Colonic mucosa (tissue), 4 donors: ENCODE measurements around the gene FRMD1. TPM values are rescaled to one million over a fixed set of nuclear protein-coding genes. Genes with fewer than 3 reads are reported as not detected.

ENCODE experiments used
- DNase-seq: peaks from one replicate; pipeline ENCODE4 v3.0.0-alpha.2; 2020
- H3K27ac ChIP-seq: fragments of 200-600 bp; one replicate; pipeline ENCODE4 v1.8.0; 2021
- H3K27me3 ChIP-seq: fragments of 200-600 bp; one replicate; pipeline ENCODE4 v1.8.0; 2021
- H3K36me3 ChIP-seq: fragments of 200-600 bp; one replicate; pipeline ENCODE4 v1.8.0; 2021
- H3K4me1 ChIP-seq: fragments of 200-600 bp; one replicate; pipeline ENCODE4 v1.8.0; 2021; ENCODE audit warnings: mild to moderate bottlenecking
- H3K4me3 ChIP-seq: fragments of 200-600 bp; one replicate; pipeline ENCODE4 v1.8.0; 2021
- H3K9ac ChIP-seq, 2 donors: one replicate each; pipeline ENCODE4 v1.7.0; 2013; ENCODE audit warnings: control low read depth in 2 of 2, low read depth in 2 of 2, low read length in 2 of 2
- H3K9me3 ChIP-seq: fragments of 200-600 bp; one replicate; pipeline ENCODE4 v1.8.0; 2021
- intact Hi-C: fragments of 100-400 bp; cut with DNase I; formaldehyde crosslinking; loops from one replicate; pipeline ENCODE4 v1.14.1; 2022
- total RNA-seq, 2 donors: library from RNA; stranded (reverse); fragmentation: NEBNext Ultra II Directional in 1 of 2; extraction: Animal tissue kit (Norgen Biotek cat#: 25700) in 1 of 2; gene quantifications; one replicate each; pipeline ENCODE4 v1.2.1, GENCODE V29; 2021
- TF ChIP-seq, protein P1 (sequence below): fragments of 200-600 bp; IDR thresholded peaks from one replicate; pipeline ENCODE4 v1.8.0; 2022; ENCODE audit warnings: antibody characterized with exemption, mild to moderate bottlenecking
- donor health status: healthy.
- donor health status: DM: no; HTN: no; CAD: no.
- donor health status: DM: no; HTN: no; CAD: no.

The FRMD1 gene
- total RNA-seq, 2 donors from 2014 or later, result 2.3 to 21.0 TPM

DNA sequence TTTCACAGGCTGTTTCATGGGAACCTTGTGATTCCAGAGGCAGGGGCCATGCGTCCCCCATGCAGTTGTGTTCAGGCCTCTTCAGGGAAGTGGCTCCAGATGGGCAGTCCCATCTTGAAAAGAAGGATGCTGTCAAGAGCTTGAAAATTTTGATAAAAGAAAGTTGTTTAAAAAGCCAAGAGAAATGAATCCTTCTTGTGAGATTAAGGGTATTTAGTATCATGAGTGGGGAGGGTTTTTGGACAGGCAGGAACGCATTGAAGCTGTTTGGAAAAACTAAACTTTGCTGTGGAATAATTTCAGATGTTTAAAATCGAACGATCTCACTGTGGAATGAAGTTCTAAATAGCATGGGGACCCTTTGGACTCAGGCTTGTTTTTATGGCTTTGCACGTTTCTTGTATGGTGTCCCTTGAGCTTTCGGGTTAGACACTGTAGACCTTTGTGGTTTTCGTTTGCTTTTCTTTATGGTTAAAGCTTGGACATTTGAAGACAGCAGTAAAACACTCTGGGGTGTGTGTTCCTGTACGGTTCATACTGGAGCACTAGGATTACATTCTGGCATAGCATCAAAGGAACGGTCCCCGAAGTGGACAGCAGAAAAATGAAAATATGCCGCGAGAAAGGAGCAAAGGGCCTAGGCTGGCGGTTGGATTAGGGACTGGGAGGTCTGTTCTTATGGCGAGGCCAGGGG lies 63.4 kb downstream of the FRMD1 start:
- Histone ChIP-seq H3K9me3 (no peaks in the 10 kb centered on the region), H3K27ac (no peak overlapping the region), H3K36me3 (no peaks in the 10 kb centered on the region), H3K27me3 (no peaks in the 10 kb centered on the region), H3K9ac (peak overlapping the region in 1 of 2 donors; percentile 34), H3K4me1 (no peaks in the 10 kb centered on the region), H3K4me3 (no peak overlapping the region)
- DNase-seq, result peak; percentile 26
- intact Hi-C loops, result no loop called here
- TF ChIP-seq, protein P1, sequence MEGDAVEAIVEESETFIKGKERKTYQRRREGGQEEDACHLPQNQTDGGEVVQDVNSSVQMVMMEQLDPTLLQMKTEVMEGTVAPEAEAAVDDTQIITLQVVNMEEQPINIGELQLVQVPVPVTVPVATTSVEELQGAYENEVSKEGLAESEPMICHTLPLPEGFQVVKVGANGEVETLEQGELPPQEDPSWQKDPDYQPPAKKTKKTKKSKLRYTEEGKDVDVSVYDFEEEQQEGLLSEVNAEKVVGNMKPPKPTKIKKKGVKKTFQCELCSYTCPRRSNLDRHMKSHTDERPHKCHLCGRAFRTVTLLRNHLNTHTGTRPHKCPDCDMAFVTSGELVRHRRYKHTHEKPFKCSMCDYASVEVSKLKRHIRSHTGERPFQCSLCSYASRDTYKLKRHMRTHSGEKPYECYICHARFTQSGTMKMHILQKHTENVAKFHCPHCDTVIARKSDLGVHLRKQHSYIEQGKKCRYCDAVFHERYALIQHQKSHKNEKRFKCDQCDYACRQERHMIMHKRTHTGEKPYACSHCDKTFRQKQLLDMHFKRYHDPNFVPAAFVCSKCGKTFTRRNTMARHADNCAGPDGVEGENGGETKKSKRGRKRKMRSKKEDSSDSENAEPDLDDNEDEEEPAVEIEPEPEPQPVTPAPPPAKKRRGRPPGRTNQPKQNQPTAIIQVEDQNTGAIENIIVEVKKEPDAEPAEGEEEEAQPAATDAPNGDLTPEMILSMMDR, result no peak

DNA sequence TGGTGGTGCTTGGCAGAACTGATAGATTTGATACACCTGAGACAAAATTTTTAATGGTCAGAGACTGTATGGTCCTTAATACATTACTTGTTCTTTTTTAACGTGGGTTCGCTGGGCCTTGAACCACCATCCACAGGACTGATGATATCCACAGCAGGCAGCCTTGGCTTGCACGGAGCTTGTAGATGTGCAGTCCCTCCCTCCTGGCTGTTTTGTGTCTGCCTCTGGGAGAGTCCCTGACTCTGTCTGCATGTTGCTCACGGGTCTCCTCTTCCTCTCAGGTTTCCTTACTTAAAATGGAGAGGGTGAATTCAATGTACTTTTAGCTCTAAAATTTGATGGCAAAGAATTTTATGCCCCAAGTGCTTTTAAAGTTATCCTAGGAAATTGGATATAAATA lies 64.0 kb downstream of the FRMD1 start:
- Histone ChIP-seq H3K4me3 (no peak overlapping the region), H3K9me3 (no peaks in the 10 kb centered on the region), H3K27me3 (no peaks in the 10 kb centered on the region), H3K4me1 (no peaks in the 10 kb centered on the region), H3K9ac (no peak overlapping the region), H3K36me3 (no peaks in the 10 kb centered on the region), H3K27ac (no peak overlapping the region)
- intact Hi-C loops, result no loop called here
- peak; percentile 16 for DNase-seq
- TF ChIP-seq, protein P1, result no peak

DNA sequence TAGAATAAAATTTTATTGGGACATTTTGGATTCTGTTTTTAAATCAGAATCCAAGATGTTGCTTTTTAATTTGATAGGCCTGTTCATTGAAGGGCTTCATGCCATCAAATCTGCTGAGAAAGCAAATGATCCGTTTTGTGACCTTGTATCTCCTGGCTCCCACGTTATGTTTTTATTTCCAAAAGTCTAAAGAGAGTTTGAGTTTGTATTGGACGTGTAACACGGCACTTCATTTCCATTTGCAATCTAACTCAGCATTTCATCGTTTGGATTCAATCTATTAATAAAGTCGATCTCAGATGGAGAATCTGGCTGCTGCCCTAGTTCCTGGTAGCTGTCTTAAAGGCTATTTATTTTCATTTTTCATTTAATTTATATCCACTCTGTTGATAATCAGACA lies 64.6 kb downstream of the FRMD1 start:
- Histone ChIP-seq H3K9me3 (no peaks in the 10 kb centered on the region), H3K9ac (no peak overlapping the region), H3K27me3 (no peaks in the 10 kb centered on the region), H3K4me1 (no peaks in the 10 kb centered on the region), H3K27ac (no peak overlapping the region), H3K4me3 (no peak overlapping the region), H3K36me3 (no peaks in the 10 kb centered on the region)
- intact Hi-C loops, result no loop called here
- TF ChIP-seq, protein P1, result no peak
- DNase-seq, result peak; percentile 11

DNA sequence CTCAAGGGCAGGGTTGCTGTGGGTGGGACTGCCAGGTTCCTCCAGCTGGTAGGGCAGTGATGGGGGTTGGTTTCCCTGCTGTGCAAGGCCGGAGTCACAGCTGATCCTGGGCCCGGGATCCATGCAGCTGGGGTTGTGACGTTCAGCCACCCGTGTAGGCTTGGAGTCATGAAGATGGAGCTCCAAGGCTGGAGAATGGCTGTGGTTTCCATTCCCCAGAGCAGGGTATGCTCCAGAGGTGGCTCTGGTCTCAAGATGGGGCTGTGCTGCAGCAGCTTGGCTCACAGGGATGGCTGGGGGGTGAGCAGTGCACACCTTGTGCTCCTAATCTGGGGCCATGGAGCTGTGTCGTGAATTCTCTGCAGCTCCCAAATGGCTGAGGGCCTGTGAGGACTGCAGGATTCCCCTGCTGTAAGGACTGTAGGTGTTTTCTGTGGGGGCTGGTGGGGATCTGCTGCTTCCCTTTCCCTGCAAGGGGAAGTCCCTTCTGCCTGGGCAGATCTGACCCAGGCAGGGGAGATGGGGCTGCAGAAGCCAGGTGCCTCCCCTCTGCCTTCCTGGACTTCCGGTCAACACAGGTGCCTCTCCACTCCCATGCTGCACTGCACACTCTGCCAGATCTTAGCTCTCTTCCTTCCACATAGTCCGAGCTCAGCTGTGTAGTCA lies 65.6 kb downstream of the FRMD1 start:
- H3K9ac ChIP-seq, result no peak overlapping the region
- no peaks in the 10 kb centered on the region for H3K36me3 ChIP-seq
- peak; percentile 12 for DNase-seq
- no peak overlapping the region for H3K4me3 ChIP-seq
- no peaks in the 10 kb centered on the region for H3K4me1 ChIP-seq
- intact Hi-C loops, result no loop called here
- H3K27me3 ChIP-seq, result no peaks in the 10 kb centered on the region
- TF ChIP-seq, protein P1, result no peak
- no peaks in the 10 kb centered on the region for H3K9me3 ChIP-seq
- no peak overlapping the region for H3K27ac ChIP-seq

DNA sequence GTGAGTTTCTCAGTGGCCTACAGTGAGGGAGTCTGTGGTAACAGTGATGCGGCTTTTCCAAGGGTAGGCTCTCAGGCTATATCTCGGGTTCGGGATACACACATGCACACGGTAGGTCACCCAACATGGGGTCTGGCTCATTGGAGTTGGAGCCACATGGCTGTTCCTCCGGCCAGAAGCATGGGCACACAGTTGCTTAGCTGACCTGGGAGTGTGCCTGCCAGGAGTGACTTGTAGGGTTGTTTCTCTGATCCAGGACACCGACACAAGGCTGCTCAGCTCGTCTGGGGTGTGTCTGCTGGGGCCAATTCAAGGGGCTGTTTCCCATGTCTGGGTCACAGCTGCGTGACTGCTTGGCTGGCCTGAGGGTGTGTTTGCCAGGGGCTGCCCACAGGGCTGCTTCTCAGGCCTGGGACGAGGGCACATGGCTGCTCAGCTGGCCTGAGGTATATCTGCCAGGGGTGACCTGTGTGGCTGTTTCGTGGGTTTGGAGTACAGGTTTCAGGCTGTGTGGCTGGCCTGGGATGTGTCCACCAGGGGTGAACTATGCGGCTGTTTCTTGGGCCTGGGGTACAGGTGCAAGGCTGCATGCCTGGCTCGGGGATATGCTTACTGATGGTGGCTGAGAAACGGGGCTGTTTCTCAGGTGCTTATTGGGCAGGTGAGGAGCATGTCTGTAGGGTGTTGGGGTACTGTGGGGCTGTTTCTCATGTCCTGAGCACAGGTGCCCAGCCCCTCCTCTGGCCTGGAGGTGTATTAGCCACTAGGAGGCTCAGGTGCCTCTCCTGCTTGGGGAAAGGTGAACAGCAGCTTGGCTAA lies 66.4 kb downstream of the FRMD1 start:
- Histone ChIP-seq H3K9me3 (no peaks in the 10 kb centered on the region), H3K27ac (no peak overlapping the region), H3K4me1 (no peaks in the 10 kb centered on the region), H3K27me3 (no peaks in the 10 kb centered on the region), H3K9ac (no peak overlapping the region), H3K4me3 (no peak overlapping the region), H3K36me3 (no peaks in the 10 kb centered on the region)
- intact Hi-C loops, result no loop called here
- DNase-seq, result peak; percentile 13
- TF ChIP-seq, protein P1, result no peak
